Uterus (tissue), 4 donors: Measurements from ENCODE around the gene SLC22A23. TPM values are rescaled to one million over a fixed set of nuclear protein-coding genes. Genes with fewer than 3 reads are reported as not detected.

Experiments
- DNase-seq, 2 donors: peaks; one replicate each; pipeline ENCODE4 v3.0.0-alpha.2; 2019 to 2020
- H3K27ac ChIP-seq, 2 donors: fragments of 200-600 bp; sonication (generic); 1 replicate in 1 of 2; 2 replicates in 1 of 2; pipeline ENCODE4 v1.5.1; 2016 to 2018
- H3K27me3 ChIP-seq, 2 donors: fragments of 200-600 bp; sonication (generic); one replicate each; pipeline ENCODE4 v1.5.1; 2018 to 2019; ENCODE audit warnings: control low read depth in 1 of 2
- H3K36me3 ChIP-seq, 2 donors: fragments of 200-600 bp; sonication (generic); one replicate each; pipeline ENCODE4 v1.5.1; 2019; ENCODE audit warnings: control low read depth in 1 of 2
- H3K4me1 ChIP-seq, 2 donors: fragments of 200-600 bp; sonication (generic); one replicate each; pipeline ENCODE4 v1.5.1; 2018 to 2019; ENCODE audit warnings: control low read depth in 1 of 2
- H3K4me3 ChIP-seq, 2 donors: fragments of 200-600 bp; sonication (generic); 1 replicate in 1 of 2; 2 replicates in 1 of 2; pipeline ENCODE4 v1.5.1; 2018 to 2019; ENCODE audit warnings: mild to moderate bottlenecking in 1 of 2
- H3K9me3 ChIP-seq, 2 donors: fragments of 200-600 bp; sonication (generic); one replicate each; pipeline ENCODE4 v1.5.1; 2019; ENCODE audit warnings: control low read depth in 1 of 2
- CTCF ChIP-seq, 4 experiments: fragments of 200-600 bp in 2 of 4; fragments of 450-650 bp in 2 of 4; sonication (generic) in 2 of 4; IDR thresholded peaks; one replicate each; pipeline ENCODE4 v1.5.1; 2016 to 2019; ENCODE audit warnings: antibody characterized with exemption in 4 of 4, mild to moderate bottlenecking in 2 of 4, moderate library complexity in 1 of 4
- POLR2A ChIP-seq, 2 donors: fragments of 450-650 bp; IDR thresholded peaks; one replicate each; pipeline ENCODE4 v1.6.1; 2016; ENCODE audit warnings: antibody characterized with exemption in 2 of 2, mild to moderate bottlenecking in 1 of 2, moderate library complexity in 1 of 2
- intact Hi-C: fragments of 100-400 bp; cut with DNase I; formaldehyde crosslinking; loops from one replicate; pipeline ENCODE4 v1.15.1; 2023; ENCODE audit warnings: low total_unique reads
- total RNA-seq, 4 donors: library from RNA; depleted of rRNA in 3 of 4; stranded (reverse); fragments of >200 nt in 3 of 4; gene quantifications; one replicate each; pipeline versions ENCODE4 v1.1.0 to v1.2.4, GENCODE V29; 2014 to 2023
- donor health status: DM: yes; HTN: yes; CAD: no.

Gene SLC22A23
- total RNA-seq, 4 donors from 2014 or later: 5.4 to 27.6 (median 9.7) TPM

GRCh38 chr6:3290931-3291211 lies 166.0 kb downstream of the SLC22A23 start:
- intact Hi-C loops: no loop called here
- Histone ChIP-seq H3K9me3 (no peaks in the 10 kb centered on the region), H3K4me3 (no peak overlapping the region), H3K27me3 (no peaks in the 10 kb centered on the region), H3K36me3 (no peaks in the 10 kb centered on the region), H3K4me1 (no peaks in the 10 kb centered on the region), H3K27ac (no peak overlapping the region)
- no peak for DNase-seq
- TF ChIP-seq CTCF (IDR thresholded peaks at IDR 0.05) (no peak), POLR2A (IDR thresholded peaks at IDR 0.05) (no peak)

GRCh38 chr6:3290149-3290930 lies 166.5 kb downstream of the SLC22A23 start:
- Histone ChIP-seq H3K27ac (no peak overlapping the region), H3K4me3 (no peak overlapping the region), H3K4me1 (no peaks in the 10 kb centered on the region), H3K9me3 (no peaks in the 10 kb centered on the region), H3K27me3 (no peaks in the 10 kb centered on the region), H3K36me3 (no peaks in the 10 kb centered on the region)
- peak; percentile 5 to 11 for DNase-seq
- no peak for TF ChIP-seq POLR2A (IDR thresholded peaks at IDR 0.05)
- TF ChIP-seq CTCF (IDR thresholded peaks at IDR 0.05): no peak
- intact Hi-C loops: no loop called here

GRCh38 chr6:3289664-3290055 lies 167.2 kb downstream of the SLC22A23 start:
- Histone ChIP-seq H3K36me3 (no peaks in the 10 kb centered on the region), H3K9me3 (no peaks in the 10 kb centered on the region), H3K27me3 (no peaks in the 10 kb centered on the region), H3K4me3 (no peak overlapping the region), H3K27ac (no peak overlapping the region), H3K4me1 (no peaks in the 10 kb centered on the region)
- TF ChIP-seq POLR2A (IDR thresholded peaks at IDR 0.05) (no peak), CTCF (IDR thresholded peaks at IDR 0.05) (no peak)
- intact Hi-C loops: loop anchor here (10.0 kb wide), 1 partner anchor 165 kb away; the partner anchor contains the start of gene SLC22A23
- DNase-seq: no peak

- no peak overlapping the region for H3K4me3 ChIP-seq
- no peaks in the 10 kb centered on the region for H3K27me3 ChIP-seq
- no peaks in the 10 kb centered on the region for H3K4me1 ChIP-seq
- H3K27ac ChIP-seq: no peak overlapping the region
- H3K36me3 ChIP-seq: no peaks in the 10 kb centered on the region
- intact Hi-C loops: loop anchor here (10.0 kb wide), 1 partner anchor 166 kb away; the partner anchor contains the start of gene SLC22A23
- peak; percentile 14 to 22 for DNase-seq
- no peak for TF ChIP-seq CTCF (IDR thresholded peaks at IDR 0.05)
- no peaks in the 10 kb centered on the region for H3K9me3 ChIP-seq
These were observed 167.9 kb downstream of the SLC22A23 start for GRCh38 chr6:3288711-3289663.
